8988T (cell line): ENCODE results near the gene SLC37A1.

Source experiments
- DNase-seq: peaks from one replicate; pipeline ENCODE4 v3.0.0; 2011

The SLC37A1 gene

GRCh38 chr21:42565206-42565810 lies 51.7 kb downstream of the SLC37A1 start:
- no peak for DNase-seq

- DNase-seq = no peak
Observed at GRCh38 chr21:42565886-42566523, 52.4 kb downstream of the SLC37A1 start.

DNA sequence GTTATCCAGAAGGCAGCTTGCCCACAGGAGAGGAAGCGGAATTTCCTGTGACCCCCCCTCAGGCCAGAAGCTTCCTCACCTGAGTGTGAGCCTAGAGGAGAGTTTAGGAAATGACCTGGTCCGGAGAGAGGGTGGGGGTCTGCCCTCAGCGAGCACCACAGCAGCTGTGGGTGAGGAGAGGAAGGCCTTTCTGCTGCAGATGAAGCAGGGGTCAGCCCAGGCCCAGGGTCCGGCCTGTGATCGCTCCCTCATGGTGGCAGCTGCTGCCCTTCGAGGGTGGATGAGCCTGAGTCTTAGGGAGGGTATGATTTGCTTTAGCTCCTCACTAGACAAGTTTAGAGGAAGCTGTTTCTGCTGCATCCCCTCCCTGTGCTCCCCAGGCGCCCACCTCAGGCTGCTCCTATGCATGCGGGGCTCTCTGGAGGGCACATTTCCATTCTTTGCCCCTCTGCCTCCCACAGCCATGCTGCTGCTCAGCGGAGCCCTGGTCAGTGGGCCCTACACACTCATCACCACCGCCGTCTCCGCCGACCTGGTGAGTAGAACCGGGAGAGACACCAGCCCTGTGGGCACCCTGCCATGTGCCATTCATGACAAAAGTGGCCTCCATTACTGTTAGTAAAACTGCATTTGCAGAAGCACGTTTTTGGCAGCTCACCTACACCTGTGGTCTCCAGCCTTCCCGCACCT lies 53.0 kb downstream of the SLC37A1 start:
- DNase-seq = no peak

DNA sequence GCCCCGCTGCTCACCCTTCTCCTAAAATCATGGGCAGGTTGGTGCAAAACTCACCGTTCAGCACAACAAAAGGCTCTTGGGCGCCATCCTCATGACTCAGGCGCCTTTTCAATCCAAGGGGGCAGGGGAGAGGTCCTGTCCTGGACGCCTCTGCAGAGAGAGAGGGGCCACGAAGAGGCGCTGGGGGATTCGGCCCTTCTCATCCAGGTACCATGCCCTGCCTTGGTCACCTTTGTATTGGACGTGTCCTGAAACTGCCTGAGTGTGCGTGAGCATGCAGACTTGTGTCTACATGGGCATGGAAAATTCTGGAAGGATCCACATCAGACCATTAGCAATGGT lies 53.5 kb downstream of the SLC37A1 start:
- DNase-seq = no peak

DNA sequence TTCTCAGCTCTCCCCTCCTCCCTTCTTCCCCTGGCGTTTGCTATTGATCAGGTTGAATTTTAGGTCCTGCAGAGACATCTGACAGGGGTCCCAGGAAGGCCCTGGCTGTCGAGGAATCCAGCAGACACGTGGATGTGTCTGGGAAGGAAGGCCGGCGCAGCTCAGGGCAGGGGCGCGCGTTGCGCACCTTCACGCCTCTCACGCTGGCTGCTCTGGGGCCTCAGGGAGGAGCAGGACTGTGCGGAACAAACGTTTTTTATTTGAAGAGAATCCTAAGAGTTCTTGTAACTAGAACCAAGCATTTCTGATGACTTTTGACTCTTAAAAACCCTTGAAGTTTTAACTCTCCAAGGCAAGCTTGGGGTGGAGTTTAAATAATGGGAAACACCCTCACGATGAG lies 54.2 kb downstream of the SLC37A1 start:
- DNase-seq = no peak

GRCh38 chr21:42568376-42568775 lies 54.7 kb downstream of the SLC37A1 start:
- no peak for DNase-seq

DNA sequence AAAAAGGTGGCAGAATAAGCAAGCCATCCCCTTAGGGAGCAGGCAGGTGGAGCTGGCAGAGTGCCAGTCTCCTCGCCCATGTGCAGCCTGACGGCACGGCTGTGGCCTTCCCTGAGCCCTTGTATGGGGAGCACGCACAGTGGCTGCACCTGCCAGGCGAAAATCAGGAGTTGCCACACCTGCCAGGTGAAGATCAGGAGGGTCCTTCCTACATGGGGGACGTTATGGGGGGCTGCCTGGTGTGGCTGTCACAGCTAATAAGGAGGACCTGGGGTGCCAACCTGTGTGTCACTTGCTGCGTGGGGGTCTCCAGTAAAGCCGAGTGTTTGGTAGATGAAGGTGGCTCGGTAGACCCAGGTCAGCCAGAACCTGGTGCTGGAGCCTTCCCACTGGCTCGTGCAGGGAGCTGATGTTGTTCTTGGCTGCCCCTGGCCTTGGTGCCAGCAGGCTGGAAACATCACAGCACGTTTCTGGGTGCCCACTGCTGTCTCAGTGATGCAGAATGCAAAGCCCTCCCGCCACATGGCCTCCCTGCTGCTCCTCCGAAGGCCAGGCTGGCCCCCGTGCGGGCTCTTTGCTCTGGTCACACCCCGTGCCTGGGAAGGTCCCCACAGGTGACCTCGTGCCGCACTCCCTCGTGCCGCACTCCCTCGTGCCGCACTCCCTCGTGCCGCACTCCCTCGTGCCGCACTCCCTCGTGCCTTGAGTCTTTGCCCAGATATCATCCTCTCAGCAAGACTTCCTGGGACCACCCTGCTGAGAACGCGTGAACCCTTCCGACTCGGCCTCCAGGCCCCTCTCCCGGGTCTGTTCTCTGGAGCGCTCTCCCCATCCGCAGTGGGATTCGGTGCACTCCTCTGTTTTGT lies 55.4 kb downstream of the SLC37A1 start:
- DNase-seq = no peak

GRCh38 chr21:42569732-42570301 lies 56.2 kb downstream of the SLC37A1 start:
- DNase-seq = no peak

GRCh38 chr21:42570362-42570761 lies 56.7 kb downstream of the SLC37A1 start:
- DNase-seq = no peak

DNA sequence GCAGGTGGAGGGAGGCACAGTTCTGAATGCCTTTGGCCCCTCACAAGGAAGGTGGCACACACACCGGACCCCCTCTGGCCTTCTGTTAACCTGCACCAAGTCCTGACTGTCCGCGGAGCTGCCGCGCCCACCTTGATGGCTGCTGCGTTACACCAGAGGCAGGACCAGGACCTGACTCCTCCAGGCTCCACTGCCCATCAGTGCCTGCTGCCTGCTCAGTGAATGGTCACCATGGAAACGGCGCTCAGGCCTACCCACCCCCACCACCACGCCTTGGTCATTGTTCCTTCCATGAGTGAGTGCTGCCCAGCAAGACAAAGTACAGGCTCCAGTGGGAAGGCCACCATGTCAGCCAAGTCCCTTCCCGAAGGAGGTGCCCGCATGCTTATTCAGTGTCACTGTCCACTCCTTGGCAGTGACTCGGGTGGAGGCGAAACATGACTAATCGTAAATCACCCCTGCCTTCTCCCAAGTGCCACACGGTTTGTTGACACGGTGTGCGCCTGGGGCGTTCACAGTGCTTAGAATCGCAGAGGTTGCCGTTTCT lies 57.3 kb downstream of the SLC37A1 start:
- no peak for DNase-seq

GRCh38 chr21:42571391-42572150 lies 57.9 kb downstream of the SLC37A1 start:
- no peak for DNase-seq

- no peak for DNase-seq
Observed at GRCh38 chr21:42572906-42573495, 59.3 kb downstream of the SLC37A1 start.

GRCh38 chr21:42574234-42575027 lies 60.8 kb downstream of the SLC37A1 start:
- DNase-seq = no peak

- no peak for DNase-seq
Observed at GRCh38 chr21:42575111-42575510, 61.5 kb downstream of the SLC37A1 start.

DNA sequence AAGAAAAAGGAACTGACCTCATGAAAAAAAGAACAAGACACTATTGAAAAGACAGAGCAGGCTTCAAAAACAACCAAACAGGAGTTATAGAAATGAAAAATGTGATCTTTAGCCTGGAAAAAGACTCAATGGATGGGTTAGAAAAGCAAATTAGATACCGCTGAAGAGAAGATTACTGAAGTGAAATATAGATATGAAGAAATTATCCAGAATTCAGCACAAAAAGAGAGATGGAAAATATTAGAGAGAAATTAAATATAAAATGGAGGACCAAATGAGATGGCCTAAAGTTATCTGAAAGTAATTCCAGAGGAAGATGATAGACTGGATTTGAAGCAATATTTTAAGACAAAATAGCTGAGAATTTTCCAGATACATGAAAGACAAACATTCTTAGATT lies 63.0 kb downstream of the SLC37A1 start:
- DNase-seq = no peak

DNA sequence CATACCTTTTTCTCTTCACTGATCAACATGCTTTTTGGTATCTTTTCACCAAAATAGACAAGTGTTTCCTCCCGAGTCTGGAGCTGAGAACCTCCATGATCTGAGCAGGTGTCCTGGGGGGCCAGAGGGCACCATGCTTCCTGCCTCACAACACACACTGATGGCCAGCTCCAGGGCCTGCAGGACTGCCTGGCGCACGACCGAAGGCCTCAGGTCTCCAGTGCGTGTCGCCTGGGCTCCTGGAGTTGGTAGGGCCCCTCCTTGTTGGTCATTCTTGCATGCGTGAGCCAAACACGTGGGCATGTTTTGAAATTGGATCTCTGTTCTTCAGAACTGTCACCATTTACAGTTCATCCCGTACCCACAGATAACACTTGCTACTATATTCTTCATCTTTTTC lies 64.4 kb downstream of the SLC37A1 start:
- no peak for DNase-seq

DNA sequence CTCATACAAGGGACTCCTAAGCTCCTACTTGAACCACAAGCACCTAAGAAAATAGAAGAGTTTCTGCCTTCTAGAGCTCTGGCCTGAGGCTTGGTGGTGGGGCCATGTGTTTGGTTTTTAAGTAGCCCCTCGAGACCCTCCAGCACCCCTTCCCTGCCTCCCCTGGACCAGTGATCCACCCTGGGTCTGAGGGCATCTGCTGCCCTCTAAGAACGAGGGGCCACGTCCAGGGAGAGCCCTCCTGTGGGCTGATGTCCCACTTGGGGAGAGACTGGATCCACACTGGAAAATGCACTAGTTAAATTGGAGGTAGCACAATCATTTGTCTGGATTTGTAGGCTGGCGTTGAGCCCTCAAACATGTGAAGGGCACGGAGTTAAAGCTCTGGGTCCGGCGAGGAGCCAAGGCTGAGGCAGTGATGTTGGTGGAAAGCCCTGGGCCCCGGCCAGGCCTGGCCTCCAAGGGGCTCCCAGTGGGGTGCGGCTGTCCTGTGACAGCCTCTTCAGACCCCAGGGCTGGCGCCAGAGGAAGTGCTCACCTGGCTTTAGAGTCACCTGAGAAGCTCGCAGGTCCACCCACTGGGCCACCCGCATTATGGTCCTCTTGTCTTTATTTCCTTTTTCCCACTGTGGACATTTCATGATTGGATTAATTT lies 65.2 kb downstream of the SLC37A1 start:
- DNase-seq = no peak

DNA sequence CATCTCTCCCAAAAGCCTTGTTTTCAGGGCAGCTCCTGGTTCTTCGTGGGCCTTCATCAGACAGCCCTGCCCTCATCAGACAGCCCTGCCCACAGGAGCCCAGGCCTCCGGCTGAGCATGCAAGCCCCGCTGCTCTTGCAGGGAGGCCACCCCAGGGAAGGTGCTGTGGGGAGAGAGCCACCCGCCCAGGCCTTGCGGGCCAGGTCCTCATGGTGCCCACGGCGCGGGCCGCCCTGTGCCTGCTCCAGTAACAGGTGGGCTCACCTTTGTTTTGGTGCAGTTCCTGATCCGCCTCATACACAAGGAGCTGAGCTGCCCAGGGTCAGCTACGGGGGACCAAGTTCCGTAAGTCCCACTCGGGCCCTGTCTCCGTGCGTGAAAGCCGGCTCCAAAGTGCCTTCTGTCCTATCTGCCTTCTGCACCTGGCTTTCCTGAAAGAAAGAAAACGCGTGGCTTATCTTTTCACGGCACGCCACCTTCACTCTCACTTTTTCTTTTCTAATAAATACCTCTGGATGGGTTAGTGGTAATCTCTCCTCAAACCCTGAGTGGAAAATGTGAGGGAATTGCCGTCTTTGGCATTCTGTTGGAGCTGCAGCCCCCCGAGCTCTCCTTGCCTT lies 65.9 kb downstream of the SLC37A1 start:
- no peak for DNase-seq

- no peak for DNase-seq
Observed at GRCh38 chr21:42580076-42580792, 66.6 kb downstream of the SLC37A1 start.
